Stimulated activated CD4-positive, alpha-beta T cell treated with anti-CD3 and anti-CD28 coated beads, Interleukin-2, amount 100 ng/mL, for 4 hours (primary cell): ENCODE results near the gene SLC17A9.
"Not testable (repeated sequence)": the region's sequence is repeated elsewhere in the genome, so short reads cannot be mapped to it uniquely, and the experiment has no call there.

ENCODE experiments used
- DNase-seq: peaks from one replicate; pipeline ENCODE4 v3.0.0-alpha.2; 2020; ENCODE audit warnings: low read depth

The SLC17A9 gene

GRCh38 chr20:62957136-62958117 lies 4.9 kb downstream of the SLC17A9 start:
- DNase-seq = no peak

GRCh38 chr20:62958388-62959100 lies 6.0 kb downstream of the SLC17A9 start:
- DNase-seq = no peak

GRCh38 chr20:62959101-62959971 lies 6.8 kb downstream of the SLC17A9 start:
- DNase-seq = no peak

- DNase-seq = no peak
Measured at GRCh38 chr20:62959998-62960436, 7.5 kb downstream of the SLC17A9 start.

- DNase-seq = not testable (repeated sequence)
Measured at GRCh38 chr20:62960446-62961309, 8.2 kb downstream of the SLC17A9 start.

- DNase-seq = no peak
Measured at GRCh38 chr20:62961310-62961783, 8.8 kb downstream of the SLC17A9 start.

- DNase-seq = no peak
Measured at GRCh38 chr20:62961799-62962198, 9.3 kb downstream of the SLC17A9 start.

GRCh38 chr20:62962221-62962879 lies 9.8 kb downstream of the SLC17A9 start:
- no peak for DNase-seq

- DNase-seq = no peak
Measured at GRCh38 chr20:62962891-62963613, 10.5 kb downstream of the SLC17A9 start.

GRCh38 chr20:62963614-62964397 lies 11.3 kb downstream of the SLC17A9 start:
- DNase-seq = no peak

GRCh38 chr20:62964700-62965099 lies 12.2 kb downstream of the SLC17A9 start:
- DNase-seq = no peak

- DNase-seq = no peak
Measured at GRCh38 chr20:62965363-62965771, 12.9 kb downstream of the SLC17A9 start.

GRCh38 chr20:62966212-62967148 lies 14.0 kb downstream of the SLC17A9 start:
- no peak for DNase-seq

GRCh38 chr20:62967149-62967501 lies 14.6 kb downstream of the SLC17A9 start:
- DNase-seq = no peak

- DNase-seq = no peak
Measured at GRCh38 chr20:62967628-62968351, 15.3 kb downstream of the SLC17A9 start.

- no peak for DNase-seq
Measured at GRCh38 chr20:62968378-62969178, 16.1 kb downstream of the SLC17A9 start.
